ENCODE data around the gene C1orf116.

DNA sequence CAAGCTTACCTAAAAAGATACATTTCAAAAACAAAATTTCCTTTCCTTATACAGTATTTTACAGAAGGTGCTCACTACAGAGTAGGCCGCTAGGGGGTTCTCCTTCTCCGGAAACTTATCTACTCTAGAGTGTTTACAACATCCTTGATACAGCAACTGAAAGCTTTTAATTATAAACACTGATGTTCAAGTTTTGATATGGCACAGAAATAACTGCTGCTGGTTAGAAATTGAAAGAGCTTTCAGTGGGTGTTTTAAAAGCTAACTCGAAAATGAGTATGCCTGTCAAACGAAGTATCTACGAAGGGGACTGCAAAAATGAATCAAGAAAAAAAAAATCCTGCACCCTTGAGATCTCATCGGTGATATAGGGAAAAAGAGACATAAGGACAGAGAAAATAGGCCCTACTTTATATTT lies 17.4 kb upstream of the C1orf116 start:
- peak; percentile 78 to 92 for TF ChIP-seq CTCF (conservative IDR thresholded peaks at IDR 0.05 in 1 of 2, IDR thresholded peaks at IDR 0.05 in 1 of 2; ENCODE audit: extremely low read depth in 1 of 2, insufficient read depth in 1 of 2, low read depth in 1 of 2, low read length in 2 of 2)
- no peak for TF ChIP-seq EZH2 (IDR thresholded peaks at IDR 0.05; ENCODE audit: borderline replicate concordance, low read length)

All from mammary epithelial cell (primary cell).